ENCODE data around the gene ATP2A1. TPM values are rescaled to one million over a fixed set of nuclear protein-coding genes. Genes with fewer than 3 reads are reported as not detected.

The ATP2A1 gene
- total and polyA plus RNA-seq, 2 of the 13 experiments (the other 11 are each of a cell fraction or from before 2014, with no cell fraction given), result 3.2 to 12.5 TPM

- TF ChIP-seq ZNF276 (CRISPR knock-in tag; IDR thresholded peaks at IDR 0.05; ENCODE audit: low read depth) (no peak), HOXA5 (CRISPR knock-in tag; IDR thresholded peaks at IDR 0.05) (no peak), BRF2 (CRISPR knock-in tag; IDR thresholded peaks at IDR 0.05) (no peak), ZNF225 (CRISPR knock-in tag; IDR thresholded peaks at IDR 0.05) (peak; percentile 95), PRDM4 (CRISPR knock-in tag; IDR thresholded peaks at IDR 0.05; ENCODE audit: borderline replicate concordance) (no peak), ZBTB38 (CRISPR knock-in tag; IDR thresholded peaks at IDR 0.05) (no peak), ZNF788 (CRISPR knock-in tag; IDR thresholded peaks at IDR 0.05; ENCODE audit: borderline replicate concordance) (peak; percentile 66; the same call in 1 of the 2 replicates), ZNF839 (CRISPR knock-in tag; IDR thresholded peaks at IDR 0.05; ENCODE audit: borderline replicate concordance) (no peak), PRDM10 (CRISPR knock-in tag; IDR thresholded peaks at IDR 0.05; ENCODE audit: low read depth) (peak; percentile 13; the same call in 1 of the 2 replicates), ELF3 (CRISPR knock-in tag; IDR thresholded peaks at IDR 0.05) (peak; percentile 73), KLF9 (CRISPR knock-in tag; IDR thresholded peaks at IDR 0.05; ENCODE audit: low read depth) (no peak), KDM5A (IDR thresholded peaks at IDR 0.05; ENCODE audit: borderline replicate concordance, low read length) (0 out of 2 replicates have a peak, but pooled peaks have one; percentile 63), DBP (CRISPR knock-in tag; IDR thresholded peaks at IDR 0.05; ENCODE audit: not compliant biosample characterization) (no peak), ZNF556 (CRISPR knock-in tag; IDR thresholded peaks at IDR 0.05; ENCODE audit: borderline replicate concordance) (peak; percentile 56; the same call in 1 of the 2 replicates), TBP (CRISPR knock-in tag; IDR thresholded peaks at IDR 0.05) (no peak)
Observed at GRCh38 chr16:28925386-28926228, 47.3 kb downstream of the ATP2A1 start (continued).

Measured in HepG2 (cell line).